Trophoblast cell (in vitro differentiated cells and primary cell): ENCODE data around the gene UTP25.

Experiments used
- DNase-seq, 2 donors: peaks; one replicate each; pipeline ENCODE4 v3.0.0-alpha.2; 2016
- H2AFZ ChIP-seq: 2 replicates; pipeline ENCODE4 v1.6.1; 2013; ENCODE audit warnings: low read length, moderate library complexity, mild to moderate bottlenecking; ENCODE audit not compliant: insufficient read depth, poor library complexity
- H2AK5ac ChIP-seq: 2 replicates; pipeline ENCODE4 v1.6.1; 2013; ENCODE audit warnings: mild to moderate bottlenecking, low read length
- H2BK120ac ChIP-seq: 2 replicates; pipeline ENCODE4 v1.6.1; 2013; ENCODE audit warnings: low read length, mild to moderate bottlenecking, moderate library complexity; ENCODE audit not compliant: insufficient read depth, poor library complexity
- H2BK12ac ChIP-seq: 2 replicates; pipeline ENCODE4 v1.6.1; 2013; ENCODE audit warnings: mild to moderate bottlenecking, low read length, moderate library complexity
- H2BK5ac ChIP-seq: 2 replicates; pipeline ENCODE4 v1.6.1; 2013; ENCODE audit warnings: low read length, low read depth, moderate library complexity, mild to moderate bottlenecking; ENCODE audit not compliant: poor library complexity
- H3K14ac ChIP-seq: 2 replicates; pipeline ENCODE4 v1.6.1; 2013; ENCODE audit warnings: mild to moderate bottlenecking, low read length
- H3K18ac ChIP-seq: 2 replicates; pipeline ENCODE4 v1.6.1; 2013; ENCODE audit warnings: mild to moderate bottlenecking, low read length
- H3K23ac ChIP-seq: 2 replicates; pipeline ENCODE4 v1.6.1; 2013; ENCODE audit warnings: low read length
- H3K27ac ChIP-seq: 2 replicates; pipeline ENCODE4 v1.5.1; 2013; ENCODE audit warnings: low read depth, mild to moderate bottlenecking, inconsistent platforms, low read length, moderate library complexity
- H3K27me3 ChIP-seq: 2 replicates; pipeline ENCODE4 v1.6.1; 2013; ENCODE audit warnings: inconsistent platforms, mild to moderate bottlenecking, low read length, moderate library complexity; ENCODE audit not compliant: insufficient read depth
- H3K36me3 ChIP-seq, 2 experiments: 1 replicate in 1 of 2; 2 replicates in 1 of 2; pipeline ENCODE4 v1.6.1; 2013; ENCODE audit warnings: low read length in 2 of 2, mild to moderate bottlenecking in 2 of 2, moderate library complexity in 1 of 2; ENCODE audit not compliant: insufficient read depth in 2 of 2, control insufficient read depth in 1 of 2
- H3K4ac ChIP-seq: 2 replicates; pipeline ENCODE4 v1.6.1; 2013; ENCODE audit warnings: low read depth, mild to moderate bottlenecking, low read length, moderate library complexity
- H3K4me1 ChIP-seq, 2 experiments: 1 replicate in 1 of 2; 2 replicates in 1 of 2; pipeline ENCODE4 v1.6.1; 2013; ENCODE audit warnings: low read length in 2 of 2, mild to moderate bottlenecking in 2 of 2, moderate library complexity in 1 of 2; ENCODE audit not compliant: insufficient read depth in 2 of 2, control insufficient read depth in 1 of 2
- H3K4me2 ChIP-seq: 2 replicates; pipeline ENCODE4 v1.6.1; 2013; ENCODE audit warnings: inconsistent platforms, mild to moderate bottlenecking, low read length, moderate library complexity
- H3K4me3 ChIP-seq: 2 replicates; pipeline ENCODE4 v1.5.1; 2013; ENCODE audit warnings: mild to moderate bottlenecking, low read depth, low read length, inconsistent platforms
- H3K79me1 ChIP-seq: one replicate; pipeline ENCODE4 v1.6.1; 2013; ENCODE audit warnings: low read length
- H3K79me2 ChIP-seq: 2 replicates; pipeline ENCODE4 v1.6.1; 2013; ENCODE audit warnings: low read length, mild to moderate bottlenecking; ENCODE audit not compliant: control insufficient read depth, insufficient read depth, poor library complexity
- H3K9ac ChIP-seq: 2 replicates; pipeline ENCODE4 v1.6.1; 2013; ENCODE audit warnings: mild to moderate bottlenecking, low read length
- H3K9me3 ChIP-seq: 2 replicates; pipeline ENCODE4 v1.6.1; 2013; ENCODE audit warnings: low read depth, mild to moderate bottlenecking, control low read depth, inconsistent platforms, low read length; ENCODE audit not compliant: insufficient read depth
- H4K12ac ChIP-seq: 2 replicates; pipeline ENCODE4 v1.6.1; 2013; ENCODE audit warnings: low read depth, mild to moderate bottlenecking, low read length, moderate library complexity
- H4K8ac ChIP-seq: 2 replicates; pipeline ENCODE4 v1.6.1; 2013; ENCODE audit warnings: low read depth, mild to moderate bottlenecking, low read length, moderate library complexity
- H4K91ac ChIP-seq: one replicate; pipeline ENCODE4 v1.6.1; 2013; ENCODE audit warnings: low read depth, mild to moderate bottlenecking, low read length, moderate library complexity
- WGBS: extraction: QIAGEN DNeasy Blood & Tissue Kit; methylation state at CpG from one replicate; pipeline ENCODE4 v1.1.7; 2013; ENCODE audit warnings: missing lambda C conversion rate; ENCODE audit not compliant: insufficient read length, insufficient coverage; ENCODE audit errors: extremely low coverage; 5-methylcytosine and 5-hydroxymethylcytosine counted together

UTP25 gene

DNA sequence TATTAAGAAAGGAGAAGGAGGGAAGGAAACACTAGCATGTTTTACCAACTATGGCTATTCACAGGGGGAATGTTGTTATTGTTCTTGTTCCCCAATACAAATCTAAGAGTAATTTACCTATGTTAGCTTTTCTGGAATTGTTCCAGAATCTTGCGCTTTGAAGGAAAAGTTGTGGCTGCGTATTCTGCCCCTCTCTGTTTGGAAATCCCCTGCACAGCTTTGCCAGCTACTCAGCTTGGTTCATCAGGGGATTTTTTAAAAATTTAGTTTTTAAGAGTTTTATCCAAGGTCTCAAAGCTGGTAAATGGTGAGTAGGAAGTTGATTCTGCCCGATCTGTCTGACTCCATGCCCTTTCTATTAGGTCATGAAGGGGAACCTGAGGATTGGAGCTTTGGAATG is 12.3 kb upstream of the UTP25 start:
- peak overlapping the region; percentile 83 for H3K27ac ChIP-seq
- H3K4me2 ChIP-seq = peak overlapping the region; percentile 48

DNA sequence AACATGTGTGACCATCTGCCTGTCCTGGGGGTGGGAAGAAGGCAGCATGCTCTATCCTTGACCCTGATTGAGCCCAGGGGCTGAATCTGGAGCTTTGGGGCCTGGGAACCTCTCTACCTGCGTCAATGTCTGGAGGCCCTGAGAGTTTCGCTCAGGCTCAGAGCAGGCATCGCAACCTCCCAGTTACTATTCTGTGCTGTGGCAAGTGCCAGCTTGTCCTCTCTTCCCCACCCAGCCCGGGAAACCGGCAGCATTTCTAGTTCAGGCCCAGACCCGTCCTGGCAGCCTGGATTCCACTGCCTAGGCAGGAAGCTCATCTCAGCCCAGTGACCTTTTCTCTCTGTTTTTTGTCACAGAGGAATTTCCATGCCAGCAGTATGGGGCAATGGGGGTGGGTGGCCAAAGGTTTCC is 11.8 kb upstream of the UTP25 start:
- Histone ChIP-seq H2BK120ac (peak overlapping the region; percentile 85), H3K9me3 (no peaks in the 10 kb centered on the region), H3K36me3 (no peaks in the 10 kb centered on the region), H3K9ac (no peak overlapping the region), H3K79me1 (peaks cover 15% of the 10 kb centered on the region), H2BK12ac (peak overlapping the region; percentile 88), H4K8ac (peak overlapping the region; percentile 20), H2AFZ (peak overlapping the region; percentile 77), H3K4ac (peak overlapping the region; percentile 30), H3K4me2 (peak overlapping the region; percentile 48), H3K14ac (peak overlapping the region; percentile 71), H3K79me2 (peaks cover 2% of the 10 kb centered on the region), H4K91ac (peak overlapping the region; percentile 95), H3K27me3 (no peaks in the 10 kb centered on the region), H3K27ac (peak overlapping the region; percentile 83), H3K23ac (no peak overlapping the region), H3K18ac (peak overlapping the region; percentile 42), H2AK5ac (no peak overlapping the region), H4K12ac (no peak overlapping the region), H2BK5ac (peak overlapping the region; percentile 89), H3K4me1 (peaks cover 17 to 18% of the 10 kb centered on the region in 2 experiments), H3K4me3 (no peak overlapping the region)
- WGBS = no CpG with 5 or more reads among the region's 6 CpGs
- peak; percentile 61 for DNase-seq

More for the DNA sequence above, 12.3 kb upstream of the UTP25 start:
- Histone ChIP-seq H3K4me1 (peaks cover 20 to 22% of the 10 kb centered on the region in 2 experiments), H3K79me1 (peaks cover 15% of the 10 kb centered on the region), H3K79me2 (peaks cover 2% of the 10 kb centered on the region), H3K14ac (peak overlapping the region; percentile 71), H2AFZ (no peak overlapping the region), H3K36me3 (no peaks in the 10 kb centered on the region), H2BK12ac (peak overlapping the region; percentile 88), H3K18ac (peak overlapping the region; percentile 42), H3K27me3 (no peaks in the 10 kb centered on the region), H3K23ac (no peak overlapping the region), H3K4ac (peak overlapping the region; percentile 30), H4K12ac (no peak overlapping the region), H3K9me3 (no peaks in the 10 kb centered on the region), H2AK5ac (no peak overlapping the region), H2BK120ac (peak overlapping the region; percentile 85), H4K91ac (peak overlapping the region; percentile 95), H3K9ac (no peak overlapping the region), H4K8ac (peak overlapping the region; percentile 20), H2BK5ac (peak overlapping the region; percentile 89), H3K4me3 (no peak overlapping the region)
- WGBS = no CpG with 5 or more reads among the region's 3 CpGs
- DNase-seq = no peak

DNA sequence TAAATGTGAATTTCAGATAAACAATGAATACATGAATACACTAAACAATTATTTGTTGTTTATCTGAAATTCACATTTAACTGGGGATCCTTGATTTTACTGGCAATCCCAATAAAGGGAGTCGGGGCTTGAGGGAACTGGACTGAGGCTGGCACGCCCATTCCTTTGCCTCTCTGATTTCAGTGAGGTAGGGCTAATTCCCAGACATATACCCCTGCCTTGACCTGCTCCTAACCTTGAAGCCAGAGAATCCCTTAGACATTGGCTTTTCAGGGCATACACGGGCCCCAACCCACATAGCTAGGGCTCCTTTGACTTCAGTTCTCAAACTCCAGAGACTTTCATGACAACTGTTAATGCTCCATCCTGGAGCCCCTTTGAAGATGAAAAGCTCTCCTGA is 10.8 kb upstream of the UTP25 start:
- no peaks in the 10 kb centered on the region for H3K27me3 ChIP-seq
- no peaks in the 10 kb centered on the region for H3K9me3 ChIP-seq
- H3K23ac ChIP-seq = no peak overlapping the region
- peaks cover 15% of the 10 kb centered on the region for H3K79me1 ChIP-seq
- H3K4me3 ChIP-seq = no peak overlapping the region
- H4K8ac ChIP-seq = peak overlapping the region; percentile 79
- H3K9ac ChIP-seq = no peak overlapping the region
- H3K4me1 ChIP-seq = peaks cover 17 to 18% of the 10 kb centered on the region in 2 experiments
- WGBS = no CpG with 5 or more reads among the region's 3 CpGs
- peaks cover 2% of the 10 kb centered on the region for H3K79me2 ChIP-seq
- H2BK12ac ChIP-seq = peak overlapping the region; percentile 100
- peak overlapping the region; percentile 95 for H4K91ac ChIP-seq
- peak overlapping the region; percentile 40 for H3K4ac ChIP-seq
- H2AK5ac ChIP-seq = peak overlapping the region; percentile 82
- peak overlapping the region; percentile 99 for H2BK120ac ChIP-seq
- H2AFZ ChIP-seq = no peak overlapping the region
- no peak overlapping the region for H4K12ac ChIP-seq
- DNase-seq = no peak
- H3K18ac ChIP-seq = peak overlapping the region; percentile 77
- no peaks in the 10 kb centered on the region for H3K36me3 ChIP-seq
- H3K4me2 ChIP-seq = no peak overlapping the region
- H3K14ac ChIP-seq = peak overlapping the region; percentile 84
- peak overlapping the region; percentile 73 for H3K27ac ChIP-seq
- H2BK5ac ChIP-seq = peak overlapping the region; percentile 93

DNA sequence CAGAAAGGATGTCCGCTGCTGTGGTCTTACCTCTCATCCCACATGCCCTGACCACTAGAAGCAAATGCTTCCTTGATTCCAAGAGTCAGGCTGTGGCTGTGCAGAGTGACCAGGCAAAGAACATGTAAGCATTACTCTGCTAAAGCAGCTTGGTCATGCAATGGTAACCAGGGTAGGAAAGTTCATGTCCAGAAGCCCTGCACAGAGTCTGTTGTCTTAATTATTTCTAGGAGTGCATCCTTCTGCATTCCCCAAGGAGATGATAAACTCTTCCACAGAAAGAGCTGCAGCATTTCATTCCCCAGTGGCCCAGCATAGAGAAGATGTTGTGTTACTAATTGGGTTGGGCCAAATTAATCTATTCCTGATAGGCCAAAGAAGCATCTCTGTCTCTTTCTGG is 10.1 kb upstream of the UTP25 start:
- WGBS = no CpG with 5 or more reads among the region's 1 CpG
- H3K4me1 ChIP-seq = peaks cover 17 to 18% of the 10 kb centered on the region in 2 experiments

More for the DNA sequence above, 10.1 kb upstream of the UTP25 start:
- no peak overlapping the region for H4K12ac ChIP-seq
- H3K9me3 ChIP-seq = no peaks in the 10 kb centered on the region
- peak overlapping the region; percentile 49 for H3K4ac ChIP-seq
- H2AK5ac ChIP-seq = peak overlapping the region; percentile 87
- H3K27ac ChIP-seq = no peak overlapping the region
- H3K27me3 ChIP-seq = no peaks in the 10 kb centered on the region
- no peaks in the 10 kb centered on the region for H3K36me3 ChIP-seq
- no peak overlapping the region for H2BK5ac ChIP-seq
- peak overlapping the region; percentile 95 for H4K91ac ChIP-seq
- H3K4me2 ChIP-seq = no peak overlapping the region
- peak overlapping the region; percentile 58 for H3K18ac ChIP-seq
- H3K14ac ChIP-seq = peak overlapping the region; percentile 55
- no peak overlapping the region for H3K23ac ChIP-seq
- no peak overlapping the region for H2AFZ ChIP-seq
- H2BK12ac ChIP-seq = peak overlapping the region; percentile 92
- no peak overlapping the region for H3K4me3 ChIP-seq
- peaks cover 15% of the 10 kb centered on the region for H3K79me1 ChIP-seq
- peak overlapping the region; percentile 43 for H4K8ac ChIP-seq
- no peak for DNase-seq
- no peak overlapping the region for H3K9ac ChIP-seq
- peaks cover 2% of the 10 kb centered on the region for H3K79me2 ChIP-seq
- peak overlapping the region; percentile 99 for H2BK120ac ChIP-seq
